H9 (cell line): ENCODE measurements around the gene LAP3. TPM values are rescaled to one million over a fixed set of nuclear protein-coding genes. Genes with fewer than 3 reads are reported as not detected.

Source experiments
- DNase-seq: peaks from one replicate; pipeline ENCODE4 v3.0.0-alpha.2; 2017
- H2AFZ ChIP-seq: one replicate; pipeline ENCODE4 v1.6.1; 2013; ENCODE audit warnings: mild to moderate bottlenecking, low read length, control low read depth, moderate library complexity
- H2AK5ac ChIP-seq: 2 replicates; pipeline ENCODE4 v1.6.1; 2013; ENCODE audit warnings: low read length, control low read depth, mixed read lengths; ENCODE audit not compliant: insufficient read length
- H2BK120ac ChIP-seq: one replicate; pipeline ENCODE4 v1.6.1; 2013; ENCODE audit warnings: low read depth, mild to moderate bottlenecking, low read length, control low read depth, inconsistent platforms; ENCODE audit not compliant: poor library complexity, severe bottlenecking
- H2BK12ac ChIP-seq: 2 replicates; pipeline ENCODE4 v1.6.1; 2013; ENCODE audit warnings: low read length, control low read depth, mixed read lengths, low read depth; ENCODE audit not compliant: insufficient read length
- H2BK15ac ChIP-seq: 2 replicates; pipeline ENCODE4 v1.6.1; 2013; ENCODE audit warnings: low read depth, low read length, control low read depth
- H2BK20ac ChIP-seq: one replicate; pipeline ENCODE4 v1.6.1; 2013; ENCODE audit warnings: low read depth, mild to moderate bottlenecking, low read length, control low read depth, inconsistent platforms; ENCODE audit not compliant: poor library complexity, severe bottlenecking
- H2BK5ac ChIP-seq: 2 replicates; pipeline ENCODE4 v1.6.1; 2013; ENCODE audit warnings: low read length, control low read depth, mixed read lengths; ENCODE audit not compliant: insufficient read length
- H3K14ac ChIP-seq: 2 replicates; pipeline ENCODE4 v1.6.1; 2013; ENCODE audit warnings: low read length, control low read depth; ENCODE audit not compliant: insufficient read depth
- H3K18ac ChIP-seq: 2 replicates; pipeline ENCODE4 v1.6.1; 2013; ENCODE audit warnings: low read depth, mild to moderate bottlenecking, mixed read lengths, low read length, control low read depth; ENCODE audit not compliant: insufficient read length
- H3K23ac ChIP-seq: 2 replicates; pipeline ENCODE4 v1.6.1; 2013; ENCODE audit warnings: low read length, control low read depth, mixed read lengths, low read depth; ENCODE audit not compliant: insufficient read length
- H3K23me2 ChIP-seq: 2 replicates; pipeline ENCODE4 v1.6.1; 2013; ENCODE audit warnings: low read depth, mild to moderate bottlenecking, mixed read lengths, low read length, control low read depth; ENCODE audit not compliant: insufficient read length, poor library complexity, severe bottlenecking
- H3K27ac ChIP-seq: 2 replicates; pipeline ENCODE4 v1.5.1; 2013; ENCODE audit warnings: low read length, control low read depth, mixed read lengths, low read depth; ENCODE audit not compliant: insufficient read length
- H3K27me3 ChIP-seq: 2 replicates; pipeline ENCODE4 v1.6.1; 2013; ENCODE audit warnings: low read length, control low read depth, inconsistent platforms; ENCODE audit not compliant: insufficient read depth
- H3K4ac ChIP-seq: 2 replicates; pipeline ENCODE4 v1.6.1; 2013; ENCODE audit warnings: low read depth, mild to moderate bottlenecking, control low read depth, inconsistent platforms, low read length, moderate library complexity
- H3K4me1 ChIP-seq: 2 replicates; pipeline ENCODE4 v1.6.1; 2013; ENCODE audit warnings: low read length, control low read depth, inconsistent platforms; ENCODE audit not compliant: insufficient read depth
- H3K4me2 ChIP-seq: 2 replicates; pipeline ENCODE4 v1.6.1; 2013; ENCODE audit warnings: low read length, control low read depth, mixed read lengths; ENCODE audit not compliant: insufficient read length, insufficient read depth
- H3K56ac ChIP-seq: 2 replicates; pipeline ENCODE4 v1.6.1; 2013; ENCODE audit warnings: low read depth, mild to moderate bottlenecking, mixed read lengths, low read length, control low read depth; ENCODE audit not compliant: insufficient read length
- H3K79me1 ChIP-seq: 2 replicates; pipeline ENCODE4 v1.6.1; 2013; ENCODE audit warnings: low read depth, mild to moderate bottlenecking, moderate library complexity, low read length, control low read depth, inconsistent platforms; ENCODE audit not compliant: insufficient read depth, poor library complexity, severe bottlenecking
- H3K79me2 ChIP-seq: 2 replicates; pipeline ENCODE4 v1.6.1; 2013; ENCODE audit warnings: low read length, control low read depth, inconsistent platforms; ENCODE audit not compliant: insufficient read depth
- H3K9ac ChIP-seq: 2 replicates; pipeline ENCODE4 v1.6.1; 2013; ENCODE audit warnings: low read length, control low read depth, mixed read lengths; ENCODE audit not compliant: insufficient read length; ENCODE audit errors: extremely low read depth
- H3K9me3 ChIP-seq: one replicate; pipeline ENCODE4 v1.6.1; 2013; ENCODE audit warnings: low read depth, low read length, inconsistent platforms; ENCODE audit not compliant: control insufficient read depth
- H3T11ph ChIP-seq: one replicate; pipeline ENCODE4 v1.6.1; 2013; ENCODE audit warnings: mild to moderate bottlenecking, low read length, control low read depth, inconsistent platforms
- H4K20me1 ChIP-seq: one replicate; pipeline ENCODE4 v1.6.1; 2013; ENCODE audit not compliant: control insufficient read depth, insufficient read length, insufficient read depth
- H4K5ac ChIP-seq: 2 replicates; pipeline ENCODE4 v1.6.1; 2013; ENCODE audit warnings: low read depth, mild to moderate bottlenecking, mixed read lengths, low read length, control low read depth; ENCODE audit not compliant: insufficient read length
- H4K8ac ChIP-seq: replicated peaks from 2 replicates; pipeline ENCODE4 v1.6.1; 2013; ENCODE audit warnings: low read length, control low read depth, mixed read lengths, low read depth; ENCODE audit not compliant: insufficient read length
- H4K91ac ChIP-seq: 2 replicates; pipeline ENCODE4 v1.6.1; 2013; ENCODE audit warnings: low read depth, mild to moderate bottlenecking, moderate library complexity, mixed read lengths, low read length, control low read depth; ENCODE audit not compliant: insufficient read length
- H3K27ac Mint-ChIP-seq, 3 experiments: 2 replicates in 2 of 3; 3 replicates in 1 of 3; pipeline ENCODE4 v1.8.0; 2020 to 2021; ENCODE audit warnings: mixed read lengths in 3 of 3, mild to moderate bottlenecking in 1 of 3, moderate library complexity in 1 of 3
- H3K27me3 Mint-ChIP-seq: 2 replicates; pipeline ENCODE4 v1.8.0; 2021; ENCODE audit warnings: low read depth, mild to moderate bottlenecking, moderate library complexity, mixed read lengths
- H3K36me3 Mint-ChIP-seq, 3 experiments: 2 replicates in 2 of 3; 3 replicates in 1 of 3; pipeline ENCODE4 v1.8.0; 2020 to 2021; ENCODE audit warnings: low read depth in 3 of 3, mixed read lengths in 3 of 3; ENCODE audit not compliant: insufficient read depth in 1 of 3
- H3K4me1 Mint-ChIP-seq, 2 experiments: 2 replicates each; pipeline ENCODE4 v1.8.0; 2020; ENCODE audit warnings: mixed read lengths in 2 of 2
- H3K4me3 Mint-ChIP-seq, 2 experiments: 2 replicates in 1 of 2; 3 replicates in 1 of 2; pipeline ENCODE4 v1.8.0; 2020 to 2021; ENCODE audit warnings: mild to moderate bottlenecking in 2 of 2, mixed read lengths in 2 of 2, moderate library complexity in 1 of 2
- H3K9me3 Mint-ChIP-seq, 2 experiments: 2 replicates in 1 of 2; 3 replicates in 1 of 2; pipeline ENCODE4 v1.8.0; 2020; ENCODE audit warnings: mild to moderate bottlenecking in 2 of 2, mixed read lengths in 2 of 2, moderate library complexity in 1 of 2
- WGBS: extraction: QIAGEN DNeasy Blood & Tissue Kit; methylation state at CpG from one replicate; pipeline ENCODE4 v1.1.7; 2013; ENCODE audit warnings: missing lambda C conversion rate, low lambda C conversion rate, mixed read lengths; ENCODE audit not compliant: insufficient read length; ENCODE audit errors: extremely low coverage; 5-methylcytosine and 5-hydroxymethylcytosine counted together
- total RNA-seq: library from RNA; stranded (reverse); gene quantifications from 2 replicates; pipeline ENCODE4 v1.2.1, GENCODE V29; 2021
- TF ChIP-seq, protein P1 (sequence below): fragments of 200-600 bp; sonication (generic); conservative IDR thresholded peaks from 3 replicates; pipeline ENCODE4 v1.8.0; 2021; ENCODE audit warnings: antibody characterized with exemption, mild to moderate bottlenecking

The LAP3 gene
- total RNA-seq, 1 experiment from 2014 or later, result 53.2 TPM

DNA sequence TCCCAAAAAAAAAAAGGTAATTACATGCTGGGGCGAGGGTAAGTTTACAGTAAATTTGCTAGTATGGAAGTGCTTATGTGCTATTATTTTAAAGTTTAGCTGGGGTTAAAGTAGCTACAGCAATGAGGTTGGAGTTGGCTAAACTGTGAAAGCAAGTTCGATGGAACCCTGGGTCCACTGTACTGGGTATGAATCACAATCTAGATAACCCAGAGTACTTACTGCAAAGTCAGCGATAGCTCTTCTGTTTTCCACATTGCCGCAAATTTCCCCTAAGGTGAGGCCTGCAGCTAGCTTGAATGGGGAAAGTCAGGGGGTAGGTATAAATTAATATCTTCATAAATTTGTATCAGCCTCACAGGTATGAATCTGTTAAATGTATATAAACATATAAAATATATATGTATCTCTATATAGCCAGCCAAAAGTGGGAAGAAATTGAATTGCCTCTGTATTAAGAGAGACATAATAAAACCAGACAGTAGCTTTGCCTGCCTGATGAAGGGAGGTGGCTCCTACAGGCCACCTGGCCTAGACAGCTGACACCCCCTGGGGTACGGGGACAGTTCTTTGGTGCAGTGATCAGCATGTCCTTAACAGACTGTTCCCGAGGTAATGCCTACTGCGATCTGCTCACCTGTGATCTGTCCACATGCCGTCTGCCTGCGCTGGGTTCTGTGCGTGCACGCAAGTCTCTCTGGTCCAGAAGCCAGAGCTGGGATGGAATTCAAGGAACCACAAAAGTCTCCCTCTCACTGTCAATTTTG, 31.4 kb upstream of the LAP3 start:
- Histone ChIP-seq H3K27ac (no peak overlapping the region), H4K5ac (no peak overlapping the region), H2BK15ac (no peak overlapping the region), H3K23me2 (no peaks in the 10 kb centered on the region), H3K9me3 (no peaks in the 10 kb centered on the region), H3K4me1 (peaks cover 1% of the 10 kb centered on the region; the same call in 1 of the 2 replicates), H3K27me3 (peaks cover 4% of the 10 kb centered on the region; the same call in 1 of the 2 replicates), H3K18ac (no peak overlapping the region), H2BK20ac (no peak overlapping the region), H2AFZ (no peak overlapping the region), H4K91ac (no peak overlapping the region), H2AK5ac (no peak overlapping the region), H3K23ac (no peak overlapping the region), H3K4me2 (no peak overlapping the region), H3K14ac (no peak overlapping the region), H3K9ac (no peak overlapping the region), H4K20me1 (no peaks in the 10 kb centered on the region), H4K8ac (no peak overlapping the region), H3K4ac (no peak overlapping the region), H2BK120ac (no peak overlapping the region), H3K79me2 (no peaks in the 10 kb centered on the region), H2BK12ac (no peak overlapping the region), H3K79me1 (no peaks in the 10 kb centered on the region), H2BK5ac (no peak overlapping the region), H3K56ac (no peak overlapping the region), H3T11ph (no peak overlapping the region)
- Mint-ChIP-seq H3K4me1 (peaks cover 8 to 14% of the 10 kb centered on the region in 2 experiments), H3K36me3 (no peaks in the 10 kb centered on the region), H3K27me3 (peaks cover 45% of the 10 kb centered on the region), H3K4me3 (no peak overlapping the region), H3K9me3 (no peaks in the 10 kb centered on the region; a peak in 1 of 5 replicates), H3K27ac (no peak overlapping the region)
- TF ChIP-seq, protein P1, sequence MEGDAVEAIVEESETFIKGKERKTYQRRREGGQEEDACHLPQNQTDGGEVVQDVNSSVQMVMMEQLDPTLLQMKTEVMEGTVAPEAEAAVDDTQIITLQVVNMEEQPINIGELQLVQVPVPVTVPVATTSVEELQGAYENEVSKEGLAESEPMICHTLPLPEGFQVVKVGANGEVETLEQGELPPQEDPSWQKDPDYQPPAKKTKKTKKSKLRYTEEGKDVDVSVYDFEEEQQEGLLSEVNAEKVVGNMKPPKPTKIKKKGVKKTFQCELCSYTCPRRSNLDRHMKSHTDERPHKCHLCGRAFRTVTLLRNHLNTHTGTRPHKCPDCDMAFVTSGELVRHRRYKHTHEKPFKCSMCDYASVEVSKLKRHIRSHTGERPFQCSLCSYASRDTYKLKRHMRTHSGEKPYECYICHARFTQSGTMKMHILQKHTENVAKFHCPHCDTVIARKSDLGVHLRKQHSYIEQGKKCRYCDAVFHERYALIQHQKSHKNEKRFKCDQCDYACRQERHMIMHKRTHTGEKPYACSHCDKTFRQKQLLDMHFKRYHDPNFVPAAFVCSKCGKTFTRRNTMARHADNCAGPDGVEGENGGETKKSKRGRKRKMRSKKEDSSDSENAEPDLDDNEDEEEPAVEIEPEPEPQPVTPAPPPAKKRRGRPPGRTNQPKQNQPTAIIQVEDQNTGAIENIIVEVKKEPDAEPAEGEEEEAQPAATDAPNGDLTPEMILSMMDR, result no peak
- no peak for DNase-seq
- WGBS, result no CpG with 5 or more reads among the region's 11 CpGs
